Measurements from ENCODE around the gene FRG2C.
"Not testable (repeated sequence)": the region's sequence is repeated elsewhere in the genome, so short reads cannot be mapped to it uniquely, and the experiment has no call there.

Gene FRG2C

GRCh38 chr3:75664028-75664427, at the start of gene FRG2C:
Gene FRG2C, plus strand, starts transcription at chr3:75664328. Its CDS starts 52 bp downstream, at chr3:75664380.
- not testable (repeated sequence) for DNase-seq

- DNase-seq: not testable (repeated sequence)
Measured at GRCh38 chr3:75618666-75619305, 45.3 kb upstream of the FRG2C start.

- DNase-seq: not testable (repeated sequence)
Measured at GRCh38 chr3:75619481-75620031, 44.6 kb upstream of the FRG2C start.

GRCh38 chr3:75621772-75622171, 42.4 kb upstream of the FRG2C start:
- not testable (repeated sequence) for DNase-seq

- not testable (repeated sequence) for DNase-seq
Measured at GRCh38 chr3:75623656-75624055, 40.5 kb upstream of the FRG2C start.

- not testable (repeated sequence) for DNase-seq
Measured at GRCh38 chr3:75630887-75631535, 33.1 kb upstream of the FRG2C start.

- DNase-seq: no peak
Measured at GRCh38 chr3:75631541-75631940, 32.6 kb upstream of the FRG2C start.

GRCh38 chr3:75638947-75639346, 25.2 kb upstream of the FRG2C start:
- DNase-seq: not testable (repeated sequence)

- peak; percentile 87 for DNase-seq
Measured at GRCh38 chr3:75641107-75641517, 23.0 kb upstream of the FRG2C start.

GRCh38 chr3:75643031-75643800, 20.9 kb upstream of the FRG2C start:
- DNase-seq: peak; percentile 70

GRCh38 chr3:75645548-75645947, 18.6 kb upstream of the FRG2C start:
- not testable (repeated sequence) for DNase-seq

- DNase-seq: no peak
Measured at GRCh38 chr3:75650191-75650590, 13.9 kb upstream of the FRG2C start.

- DNase-seq: not testable (repeated sequence)
Measured at GRCh38 chr3:75655101-75655904, 8.8 kb upstream of the FRG2C start.

- DNase-seq: not testable (repeated sequence)
Measured at GRCh38 chr3:75655956-75656355, 8.2 kb upstream of the FRG2C start.

- DNase-seq: not testable (repeated sequence)
Measured at GRCh38 chr3:75658411-75659107, 5.6 kb upstream of the FRG2C start.

- DNase-seq: not testable (repeated sequence)
Measured at GRCh38 chr3:75659108-75659433, 5.1 kb upstream of the FRG2C start.

- DNase-seq: not testable (repeated sequence)
Measured at GRCh38 chr3:75665626-75666025, 1.5 kb downstream of the FRG2C start.

GRCh38 chr3:75667757-75668701, 3.9 kb downstream of the FRG2C start:
- not testable (repeated sequence) for DNase-seq

GRCh38 chr3:75668759-75669347, 4.7 kb downstream of the FRG2C start:
- not testable (repeated sequence) for DNase-seq
